Peyer's patch (tissue), 4 donors: ENCODE data around the gene IKBKG. TPM values are rescaled to one million over a fixed set of nuclear protein-coding genes. Genes with fewer than 3 reads are reported as not detected.
A peak's percentile ranks its signal among the peaks of the same experiment; 100 is the strongest.
"Not testable (repeated sequence)": the region's sequence is repeated elsewhere in the genome, so short reads cannot be mapped to it uniquely, and the experiment has no call there.

Experiments used
- DNase-seq, 3 donors: peaks; one replicate each; pipeline ENCODE4 v3.0.0-alpha.2; 2017 to 2019
- H3K27ac ChIP-seq, 4 donors: fragments of 200-600 bp; sonication (generic); one replicate each; pipeline ENCODE4 v1.5.1; 2016 to 2019
- H3K27me3 ChIP-seq, 2 donors: fragments of 200-600 bp; sonication (generic); one replicate each; pipeline ENCODE4 v1.5.1; 2019
- H3K36me3 ChIP-seq, 3 donors: fragments of 200-600 bp; sonication (generic); one replicate each; pipeline ENCODE4 v1.5.1; 2016 to 2019
- H3K4me1 ChIP-seq, 4 donors: fragments of 200-600 bp; sonication (generic); one replicate each; pipeline ENCODE4 v1.5.1; 2016 to 2019
- H3K4me3 ChIP-seq, 4 donors: fragments of 200-600 bp; sonication (generic); 1 replicate in 3 of 4; 2 replicates in 1 of 4; pipeline ENCODE4 v1.5.1; 2016 to 2019; ENCODE audit warnings: mild to moderate bottlenecking in 1 of 4
- H3K9me3 ChIP-seq, 4 donors: fragments of 200-600 bp; sonication (generic); one replicate each; pipeline ENCODE4 v1.5.1; 2016 to 2019; ENCODE audit warnings: mild to moderate bottlenecking in 1 of 4
- CTCF ChIP-seq, 6 experiments: fragments of 450-650 bp in 4 of 6; fragments of 200-600 bp in 2 of 6; sonication (generic) in 1 of 6; IDR thresholded peaks; one replicate each; pipeline ENCODE4 v1.5.1; 2017 to 2019; ENCODE audit warnings: antibody characterized with exemption in 6 of 6, mild to moderate bottlenecking in 3 of 6, moderate library complexity in 1 of 6
- POLR2A ChIP-seq, 2 donors: fragments of 450-650 bp; IDR thresholded peaks; one replicate each; pipeline ENCODE4 v1.5.1; 2017; ENCODE audit warnings: antibody characterized with exemption in 2 of 2, mild to moderate bottlenecking in 2 of 2, moderate library complexity in 2 of 2
- total RNA-seq, 4 donors: library from RNA; depleted of rRNA; stranded (reverse); fragments of >200 nt; gene quantifications; one replicate each; pipeline ENCODE4 v1.1.0, GENCODE V29; 2016

The IKBKG gene
- 10 to 100 TPM; 11.9 to 74.3 (median 23.3) TPM for total RNA-seq

DNA sequence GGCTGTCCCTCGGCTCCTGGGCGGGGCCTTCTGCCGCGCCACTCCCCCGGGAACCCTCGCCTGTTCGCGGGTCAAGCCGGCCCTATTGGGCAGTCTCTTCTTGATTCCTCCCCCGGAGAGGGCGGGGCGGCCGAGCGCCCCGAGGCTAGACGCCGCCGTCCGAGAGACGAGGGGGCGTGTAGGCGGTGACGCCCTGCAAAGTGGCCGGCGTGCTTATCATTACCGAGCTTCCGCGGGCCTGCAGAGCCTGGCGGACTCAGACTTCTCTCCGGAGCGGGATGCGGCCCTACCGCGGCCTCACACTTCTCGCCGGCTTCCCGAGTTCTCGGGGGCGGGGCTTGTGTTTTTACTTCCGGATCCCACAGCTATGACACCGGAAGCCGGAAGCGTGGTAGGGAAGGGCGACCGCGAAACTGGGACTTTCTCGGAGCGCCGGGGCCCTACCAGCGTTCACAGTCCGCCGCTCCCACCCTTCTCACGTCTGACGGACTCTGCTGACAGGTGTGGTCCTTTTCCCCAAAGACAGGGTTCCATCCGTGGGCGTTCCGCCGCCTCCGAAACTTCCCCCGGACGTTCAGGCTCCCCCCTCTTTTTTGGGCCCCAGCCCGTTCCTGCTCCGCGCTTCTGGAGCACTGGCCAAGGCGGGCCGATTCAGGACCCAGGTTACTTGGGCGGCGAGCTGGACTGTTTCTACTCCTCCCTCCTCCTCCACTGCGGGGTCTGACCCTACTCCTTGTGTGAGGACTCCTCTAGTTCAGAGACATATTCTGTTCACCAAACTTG lies at the start of gene IKBKG:
TSS of gene IKBKG (plus strand) at position 376 of the 783 bp plus-strand sequence. CDS start 4,383 bp downstream, outside the sequence.
- Histone ChIP-seq H3K4me1 (peaks cover 0 to 19% (median 2%) of the 10 kb centered on the region in 4 donors), H3K27ac (peak within 1 kb of the TSS; percentile 84 to 94 (median 90)), H3K4me3 (peak within 1 kb of the TSS; percentile 61 to 84 (median 73)), H3K9me3 (no peaks in the 10 kb centered on the region), H3K27me3 (no peaks in the 10 kb centered on the region), H3K36me3 (no peaks in the 10 kb centered on the region)
- TF ChIP-seq POLR2A (IDR thresholded peaks at IDR 0.05), result peak; percentile 10 to 50
- TF ChIP-seq CTCF (IDR thresholded peaks at IDR 0.05), result no peak
- peak; percentile 87 to 95 (median 91) for DNase-seq

- H3K4me1 ChIP-seq, H3K36me3 ChIP-seq, H3K4me3 ChIP-seq, H3K27me3 ChIP-seq, H3K27ac ChIP-seq, DNase-seq, H3K9me3 ChIP-seq: not testable (repeated sequence)
These were observed 46.0 kb upstream of the IKBKG start for GRCh38 chrX:154501423-154501822.

DNA sequence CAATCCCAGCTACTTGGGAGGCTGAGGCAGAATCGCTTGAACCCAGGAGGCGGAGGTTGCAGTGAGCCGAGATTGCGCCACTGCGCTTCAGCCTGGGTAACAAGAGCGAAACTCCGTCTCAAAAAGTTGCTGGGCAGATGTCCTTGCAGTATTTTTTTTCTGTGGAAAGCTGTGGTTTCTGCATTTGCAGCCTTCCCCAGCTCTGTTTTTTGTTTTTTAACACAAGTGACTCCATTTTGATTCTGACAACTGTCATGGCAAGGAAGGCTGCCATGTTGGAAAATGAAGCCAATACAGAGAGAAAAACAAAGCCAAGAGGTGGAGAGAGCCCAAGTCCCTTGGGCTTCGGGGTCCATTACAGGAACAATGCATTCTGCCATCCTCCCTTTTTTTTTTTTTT lies 45.3 kb upstream of the IKBKG start:
- Histone ChIP-seq H3K9me3 (no peaks in the 10 kb centered on the region), H3K27me3 (no peaks in the 10 kb centered on the region), H3K36me3 (peaks cover 0 to 3% (median 0%) of the 10 kb centered on the region in 3 donors), H3K4me3 (no peak overlapping the region), H3K4me1 (no peaks in the 10 kb centered on the region), H3K27ac (no peak overlapping the region)
- TF ChIP-seq POLR2A (IDR thresholded peaks at IDR 0.05) (no peak), CTCF (IDR thresholded peaks at IDR 0.05) (no peak)
- no peak for DNase-seq

DNA sequence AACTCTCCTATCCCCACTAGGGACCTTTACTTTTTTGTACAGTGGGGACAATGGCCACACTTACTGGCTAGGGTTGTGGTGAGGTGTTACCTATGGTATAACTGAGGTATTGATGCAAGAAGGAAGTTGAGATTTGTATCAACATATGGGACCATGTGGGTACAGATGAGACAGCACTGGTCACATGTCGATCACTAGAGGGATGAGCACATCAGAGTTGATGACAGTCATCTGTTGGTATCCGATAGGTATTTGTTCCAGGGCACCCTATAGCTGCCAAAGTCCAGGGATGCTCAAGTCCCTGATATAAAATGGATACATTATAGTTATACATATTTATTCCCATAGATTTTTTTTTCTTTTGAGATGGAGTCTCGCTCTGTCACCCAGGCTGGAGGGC lies 44.4 kb upstream of the IKBKG start:
- no peaks in the 10 kb centered on the region for H3K27me3 ChIP-seq
- TF ChIP-seq POLR2A (IDR thresholded peaks at IDR 0.05) (no peak), CTCF (IDR thresholded peaks at IDR 0.05) (no peak)
- H3K4me1 ChIP-seq, result no peaks in the 10 kb centered on the region
- H3K4me3 ChIP-seq, result no peak overlapping the region
- no peak overlapping the region for H3K27ac ChIP-seq
- H3K36me3 ChIP-seq, result peaks cover 0 to 10% (median 0%) of the 10 kb centered on the region in 3 donors
- no peaks in the 10 kb centered on the region for H3K9me3 ChIP-seq
- DNase-seq, result no peak

DNA sequence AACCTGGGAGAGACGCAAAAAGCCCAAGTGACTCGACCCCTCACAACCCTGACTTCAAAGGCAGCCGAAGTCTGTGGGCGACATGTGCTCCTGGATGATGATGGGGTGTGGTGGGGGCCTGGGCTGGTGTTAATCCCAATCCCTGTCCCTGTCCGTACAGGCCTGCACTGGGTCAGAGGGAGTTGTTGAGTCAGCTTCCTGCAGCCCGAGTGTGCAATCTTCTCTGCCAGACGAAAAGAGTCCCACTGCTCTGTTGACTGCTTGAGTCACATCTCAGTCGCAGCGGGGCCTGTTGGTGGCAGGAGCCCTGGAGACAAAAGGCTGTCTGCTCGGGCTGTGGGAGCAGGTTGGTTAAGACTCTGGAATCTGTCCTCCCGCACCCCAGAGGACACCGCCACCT lies 41.7 kb upstream of the IKBKG start:
- DNase-seq, result no peak

More for the DNA sequence above, 41.7 kb upstream of the IKBKG start:
- Histone ChIP-seq H3K27ac (no peak overlapping the region), H3K27me3 (no peaks in the 10 kb centered on the region), H3K4me3 (no peak overlapping the region), H3K36me3 (peaks cover 0 to 10% (median 0%) of the 10 kb centered on the region in 3 donors), H3K9me3 (no peaks in the 10 kb centered on the region), H3K4me1 (no peaks in the 10 kb centered on the region)
- TF ChIP-seq POLR2A (IDR thresholded peaks at IDR 0.05) (no peak), CTCF (IDR thresholded peaks at IDR 0.05) (no peak)
